PC-3 (cell line): ENCODE measurements around the gene PCARE. TPM values are rescaled to one million over a fixed set of nuclear protein-coding genes. Genes with fewer than 3 reads are reported as not detected.

Experiments used
- ATAC-seq: fragments of 200-7000 bp; cut with Tn5 transposase; 2 replicates; pipeline ENCODE4 v1.9.1; 2020; ENCODE audit warnings: mild to moderate bottlenecking, moderate library complexity
- BruUV-seq: library from RNA; stranded (reverse); fragments of 400-500 nt; replicated peaks from 2 replicates; lab custom pipeline; 2021; lab: Mats Ljungman, UMichigan
- CTCF ChIA-PET: fragments of 300-600 bp; sonication (Branson Sonifier 250); formaldehyde crosslinking; loops from one replicate; lab custom pipeline; 2022; ENCODE audit warnings: antibody characterized with exemption; lab: Charles Lee
- POLR2A ChIA-PET: fragments of 300-600 bp; sonication (Branson Sonifier 250); formaldehyde crosslinking; loops from one replicate; lab custom pipeline; 2022; ENCODE audit warnings: antibody characterized with exemption; ENCODE audit not compliant: unreplicated experiment; lab: Charles Lee
- DNase-seq: peaks from one replicate; pipeline ENCODE4 v3.0.0-alpha.2; 2015
- H2AFZ ChIP-seq: fragments of 300-600 bp; sonication (generic); 2 replicates; pipeline ENCODE4 v1.6.0; 2016; ENCODE audit warnings: antibody characterized with exemption, low read length
- H3F3A ChIP-seq: fragments of 300-600 bp; sonication (generic); one replicate; pipeline ENCODE4 v1.6.0; 2017; ENCODE audit warnings: antibody characterized with exemption, low read length, control low read depth, mild to moderate bottlenecking; ENCODE audit not compliant: unreplicated experiment
- H3K27ac ChIP-seq: fragments of 300-600 bp; sonication (generic); 2 replicates; pipeline ENCODE4 v1.5.1; 2016; ENCODE audit warnings: mild to moderate bottlenecking, low read length
- H3K27me3 ChIP-seq: fragments of 300-600 bp; sonication (generic); 2 replicates; pipeline ENCODE4 v1.6.1; 2016; ENCODE audit warnings: low read length, mixed read lengths
- H3K36me3 ChIP-seq: fragments of 300-600 bp; sonication (generic); 2 replicates; pipeline ENCODE4 v1.6.1; 2016; ENCODE audit warnings: low read depth, mixed run types, low read length, mixed read lengths
- H3K4me1 ChIP-seq: fragments of 300-600 bp; sonication (generic); 2 replicates; pipeline ENCODE4 v1.5.1; 2016; ENCODE audit warnings: low read length; ENCODE audit not compliant: insufficient read depth
- H3K4me2 ChIP-seq: fragments of 300-600 bp; sonication (generic); 2 replicates; pipeline ENCODE4 v1.6.0; 2016; ENCODE audit warnings: low read length
- H3K4me3 ChIP-seq: fragments of 300-600 bp; sonication (generic); 2 replicates; pipeline ENCODE4 v1.5.1; 2016; ENCODE audit warnings: mild to moderate bottlenecking, low read length, mixed read lengths
- H3K79me2 ChIP-seq: fragments of 300-600 bp; sonication (generic); 2 replicates; pipeline ENCODE4 v1.6.1; 2017; ENCODE audit warnings: low read length, mixed read lengths
- H3K9ac ChIP-seq: fragments of 300-600 bp; sonication (generic); 2 replicates; pipeline ENCODE4 v1.6.0; 2016; ENCODE audit warnings: mild to moderate bottlenecking, low read length
- H3K9me2 ChIP-seq: fragments of 300-600 bp; sonication (generic); replicated peaks from 2 replicates; pipeline ENCODE4 v1.6.1; 2016; ENCODE audit warnings: mixed run types, low read length, mixed read lengths
- H3K9me3 ChIP-seq: fragments of 300-600 bp; sonication (generic); 2 replicates; pipeline ENCODE4 v1.6.1; 2016; ENCODE audit warnings: low read length, mixed read lengths
- H4K20me1 ChIP-seq: fragments of 300-600 bp; sonication (generic); 2 replicates; pipeline ENCODE4 v1.6.1; 2016; ENCODE audit warnings: low read length, mixed read lengths
- EZH2 ChIP-seq: fragments of 300-600 bp; sonication (generic); IDR thresholded peaks from one replicate; pipeline ENCODE4 v1.6.1; 2017; ENCODE audit warnings: antibody characterized with exemption, mild to moderate bottlenecking, low read length; ENCODE audit not compliant: unreplicated experiment
- EZH2phosphoT487 ChIP-seq: fragments of 300-600 bp; sonication (generic); IDR thresholded peaks from 2 replicates; pipeline ENCODE4 v1.6.1; 2018; ENCODE audit warnings: mild to moderate bottlenecking, antibody characterized with exemption, low read length, borderline replicate concordance
- intact Hi-C: fragments of 100-400 bp; cut with micrococcal nuclease; formaldehyde crosslinking; loops from 2 replicates; pipeline ENCODE4 v1.9.0; 2023
- total RNA-seq: library from RNA; depleted of rRNA; stranded (reverse); fragments of >200 nt; gene quantifications from 2 replicates; pipeline ENCODE4 v1.2.3, GENCODE V29; 2014
- TF ChIP-seq, protein P1 (sequence below): fragments of 300-600 bp; sonication (generic); conservative IDR thresholded peaks from 2 replicates; pipeline ENCODE4 v1.5.1; 2017; ENCODE audit warnings: antibody characterized with exemption, low read depth, mild to moderate bottlenecking, low read length

Gene PCARE
- total RNA-seq, 1 experiment from 2014 or later: not detected

DNA sequence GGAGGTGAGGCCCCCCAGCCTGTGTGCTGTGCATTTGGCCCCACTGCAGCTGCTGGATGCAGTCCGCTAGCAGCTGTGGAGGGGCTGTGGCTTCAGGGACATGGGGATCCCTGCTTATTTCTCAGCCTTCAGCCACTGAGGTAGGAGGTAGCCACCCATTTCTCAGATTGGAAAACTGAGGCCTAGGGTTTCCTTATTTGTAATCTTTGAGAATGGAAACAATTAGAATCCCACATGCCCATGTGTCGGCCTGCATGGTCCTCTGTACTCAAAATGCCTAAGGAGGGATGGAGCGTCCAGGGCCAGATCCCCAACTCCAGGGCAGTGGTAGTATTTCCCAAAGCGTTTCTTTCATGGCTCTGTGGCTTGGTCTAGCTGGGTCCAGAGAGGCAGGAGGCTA lies 51.1 kb downstream of the PCARE start:
- Histone ChIP-seq H3K36me3 (no peaks in the 10 kb centered on the region), H3K9me3 (no peaks in the 10 kb centered on the region), H4K20me1 (no peaks in the 10 kb centered on the region), H3K9me2 (no peaks in the 10 kb centered on the region), H3F3A (no peaks in the 10 kb centered on the region), H3K4me2 (no peak overlapping the region), H3K27me3 (no peaks in the 10 kb centered on the region), H3K4me1 (no peaks in the 10 kb centered on the region), H3K9ac (no peak overlapping the region), H3K27ac (no peak overlapping the region), H3K4me3 (no peak overlapping the region), H2AFZ (no peak overlapping the region), H3K79me2 (no peaks in the 10 kb centered on the region)
- intact Hi-C loops: no loop called here
- TF ChIP-seq, protein P1, sequence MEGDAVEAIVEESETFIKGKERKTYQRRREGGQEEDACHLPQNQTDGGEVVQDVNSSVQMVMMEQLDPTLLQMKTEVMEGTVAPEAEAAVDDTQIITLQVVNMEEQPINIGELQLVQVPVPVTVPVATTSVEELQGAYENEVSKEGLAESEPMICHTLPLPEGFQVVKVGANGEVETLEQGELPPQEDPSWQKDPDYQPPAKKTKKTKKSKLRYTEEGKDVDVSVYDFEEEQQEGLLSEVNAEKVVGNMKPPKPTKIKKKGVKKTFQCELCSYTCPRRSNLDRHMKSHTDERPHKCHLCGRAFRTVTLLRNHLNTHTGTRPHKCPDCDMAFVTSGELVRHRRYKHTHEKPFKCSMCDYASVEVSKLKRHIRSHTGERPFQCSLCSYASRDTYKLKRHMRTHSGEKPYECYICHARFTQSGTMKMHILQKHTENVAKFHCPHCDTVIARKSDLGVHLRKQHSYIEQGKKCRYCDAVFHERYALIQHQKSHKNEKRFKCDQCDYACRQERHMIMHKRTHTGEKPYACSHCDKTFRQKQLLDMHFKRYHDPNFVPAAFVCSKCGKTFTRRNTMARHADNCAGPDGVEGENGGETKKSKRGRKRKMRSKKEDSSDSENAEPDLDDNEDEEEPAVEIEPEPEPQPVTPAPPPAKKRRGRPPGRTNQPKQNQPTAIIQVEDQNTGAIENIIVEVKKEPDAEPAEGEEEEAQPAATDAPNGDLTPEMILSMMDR: no peak
- TF ChIP-seq EZH2phosphoT487 (no peak), EZH2 (no peak)
- POLR2A ChIA-PET: no interaction called here
- BruUV-seq: no TSS peak
- ATAC-seq (no peak), DNase-seq (no peak)
- CTCF ChIA-PET: no interaction called here

DNA sequence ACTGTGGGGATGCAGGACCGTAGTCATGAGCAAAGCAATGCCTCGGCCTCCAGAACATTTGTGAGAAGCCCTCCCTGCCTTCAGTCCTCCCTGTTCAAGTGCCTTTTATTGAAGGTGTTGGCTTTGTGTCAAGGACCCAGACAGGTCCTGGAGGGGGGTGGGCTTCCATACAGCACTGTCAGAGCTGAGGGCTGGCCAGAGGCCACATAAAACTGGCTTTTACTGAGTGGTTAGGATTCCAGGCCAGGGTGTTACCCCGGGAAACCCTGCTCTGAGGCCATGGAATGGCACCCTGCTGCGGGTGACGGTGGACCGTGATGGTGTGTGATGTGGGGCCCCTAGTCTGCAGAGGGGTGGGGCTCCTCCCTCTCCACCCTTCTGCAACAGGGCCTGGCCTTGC lies 51.6 kb downstream of the PCARE start:
- Histone ChIP-seq H4K20me1 (no peaks in the 10 kb centered on the region), H3F3A (no peaks in the 10 kb centered on the region), H3K79me2 (no peaks in the 10 kb centered on the region), H3K27ac (no peak overlapping the region), H3K9me2 (no peaks in the 10 kb centered on the region), H3K4me3 (no peak overlapping the region), H3K27me3 (no peaks in the 10 kb centered on the region), H3K9me3 (no peaks in the 10 kb centered on the region), H3K9ac (no peak overlapping the region), H3K4me1 (no peaks in the 10 kb centered on the region), H3K36me3 (no peaks in the 10 kb centered on the region), H3K4me2 (no peak overlapping the region), H2AFZ (no peak overlapping the region)
- POLR2A ChIA-PET: no interaction called here
- TF ChIP-seq EZH2phosphoT487 (no peak), EZH2 (no peak)
- TF ChIP-seq, protein P1: no peak
- BruUV-seq: no TSS peak
- intact Hi-C loops: no loop called here
- CTCF ChIA-PET: no interaction called here
- ATAC-seq: no peak
- DNase-seq: no peak

DNA sequence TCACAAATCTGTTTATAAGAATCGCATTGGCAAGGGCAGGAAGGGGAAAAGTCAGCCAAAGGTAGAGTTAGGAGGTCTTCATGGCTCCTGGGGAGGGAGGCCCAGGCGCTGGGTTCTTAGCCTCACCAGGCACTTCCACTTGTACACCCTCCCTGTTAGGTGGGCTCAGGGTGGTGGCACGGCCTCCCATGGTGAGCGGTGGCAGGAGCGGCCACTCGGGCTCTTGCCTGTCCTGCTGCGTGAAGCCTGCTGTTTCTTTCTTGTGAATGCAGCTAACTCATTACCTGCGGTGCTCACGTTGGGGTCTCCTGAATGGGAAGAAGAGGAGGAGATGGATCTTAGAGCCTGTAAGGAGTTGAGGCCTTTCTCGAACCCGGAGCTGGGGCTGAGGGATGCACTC lies 52.4 kb downstream of the PCARE start:
- Histone ChIP-seq H4K20me1 (no peaks in the 10 kb centered on the region), H3K4me3 (no peak overlapping the region), H2AFZ (no peak overlapping the region), H3K4me1 (no peaks in the 10 kb centered on the region), H3K9ac (no peak overlapping the region), H3K9me2 (no peaks in the 10 kb centered on the region), H3K27me3 (no peaks in the 10 kb centered on the region), H3K27ac (no peak overlapping the region), H3K79me2 (no peaks in the 10 kb centered on the region), H3F3A (no peaks in the 10 kb centered on the region), H3K9me3 (no peaks in the 10 kb centered on the region), H3K4me2 (no peak overlapping the region), H3K36me3 (no peaks in the 10 kb centered on the region)
- ChIA-PET CTCF (no interaction called here), POLR2A (no interaction called here)
- no peak for TF ChIP-seq EZH2
- no peak for TF ChIP-seq EZH2phosphoT487
- TF ChIP-seq, protein P1: no peak
- intact Hi-C loops: no loop called here
- BruUV-seq: no TSS peak
- DNase-seq: no peak
- ATAC-seq: no peak
